Cerebellar nuclear complex (tissue), 1 donor: ENCODE data around the gene CCR7.

ENCODE experiments used
- DNase-seq, 2 experiments: peaks; one replicate each; lab custom pipeline; 2025; lab: John Stamatoyannopoulos, UW

The CCR7 gene

DNA sequence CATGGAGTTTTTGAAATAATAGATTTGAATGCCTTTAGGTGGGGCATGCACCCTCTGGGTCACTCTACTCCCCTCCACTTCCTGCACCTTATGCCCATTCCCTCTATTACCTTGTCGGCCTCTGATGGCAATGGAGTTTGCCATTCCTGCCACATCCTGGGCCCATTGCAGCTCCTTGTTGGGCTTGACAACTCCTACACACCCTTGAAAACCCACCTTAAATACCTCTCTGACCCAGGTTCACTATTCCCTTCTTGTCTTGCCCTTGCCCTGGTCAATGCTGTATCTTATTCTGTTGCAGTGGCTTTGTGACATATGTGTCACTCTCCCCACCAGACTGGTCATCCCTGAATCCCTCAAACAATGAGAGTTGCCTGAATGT is 2.4 kb downstream of the CCR7 start:
- no peak for DNase-seq

DNA sequence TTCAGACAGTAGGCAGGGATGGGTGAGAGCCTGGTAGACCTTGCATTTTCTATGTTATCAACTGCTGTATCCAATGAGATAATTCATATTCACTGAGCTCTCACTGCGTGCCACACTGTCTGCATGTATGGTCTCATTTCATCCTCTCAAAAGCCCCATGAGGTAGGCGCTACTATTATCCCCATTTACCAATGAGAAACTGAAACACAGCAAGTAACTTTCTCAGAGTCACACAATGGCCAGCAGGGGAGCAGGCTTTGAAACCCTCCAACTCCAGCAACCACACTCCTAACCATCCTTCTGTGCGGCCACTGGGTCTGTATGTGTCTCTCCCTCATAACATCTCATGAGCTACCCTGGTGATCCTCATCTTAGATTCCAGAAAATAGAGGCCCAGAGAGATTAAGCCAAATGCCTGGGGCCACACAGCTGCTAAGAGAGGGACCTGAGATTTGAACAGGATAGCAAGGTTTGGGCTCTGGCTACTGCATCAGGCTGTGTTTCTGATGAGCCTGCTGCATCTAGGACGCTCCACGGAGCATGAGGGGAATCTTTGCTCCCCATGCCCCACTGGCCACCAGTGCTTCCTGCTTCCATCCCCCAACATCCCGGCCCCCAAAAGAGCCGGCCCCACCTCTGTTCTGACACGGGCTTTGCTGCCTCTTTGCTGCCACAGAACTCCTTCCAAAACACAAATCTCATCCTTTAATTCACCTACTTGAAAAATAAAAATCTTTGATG is 3.2 kb downstream of the CCR7 start:
- DNase-seq = no peak

DNA sequence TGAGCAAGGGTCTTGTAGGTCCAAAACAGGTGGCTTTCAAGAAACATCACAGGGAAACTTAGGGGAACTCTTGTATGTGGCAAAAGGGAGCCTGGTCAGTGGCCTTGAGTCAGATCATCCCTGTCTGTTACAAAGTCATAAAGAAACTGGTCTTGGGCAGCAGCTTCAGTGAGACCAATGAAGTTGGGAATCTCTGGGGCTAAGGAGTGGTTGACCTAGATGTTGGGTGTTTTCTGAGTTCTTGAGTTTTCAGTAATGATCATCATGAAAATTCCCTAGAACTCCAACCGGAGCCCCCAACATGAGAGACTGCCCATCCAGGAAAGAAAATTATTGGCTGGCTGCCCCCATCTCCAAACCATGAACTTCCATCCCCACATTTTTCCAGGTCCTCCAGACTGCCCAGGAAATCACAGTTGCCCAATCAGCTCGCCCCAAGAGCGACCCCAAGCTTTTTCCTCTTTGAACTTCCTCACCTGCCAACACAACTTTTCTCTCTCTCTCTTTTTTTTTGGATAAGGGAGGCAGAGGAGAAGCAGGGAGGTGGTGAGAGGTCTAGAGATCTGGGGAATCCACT is 3.9 kb downstream of the CCR7 start:
- DNase-seq = no peak

DNA sequence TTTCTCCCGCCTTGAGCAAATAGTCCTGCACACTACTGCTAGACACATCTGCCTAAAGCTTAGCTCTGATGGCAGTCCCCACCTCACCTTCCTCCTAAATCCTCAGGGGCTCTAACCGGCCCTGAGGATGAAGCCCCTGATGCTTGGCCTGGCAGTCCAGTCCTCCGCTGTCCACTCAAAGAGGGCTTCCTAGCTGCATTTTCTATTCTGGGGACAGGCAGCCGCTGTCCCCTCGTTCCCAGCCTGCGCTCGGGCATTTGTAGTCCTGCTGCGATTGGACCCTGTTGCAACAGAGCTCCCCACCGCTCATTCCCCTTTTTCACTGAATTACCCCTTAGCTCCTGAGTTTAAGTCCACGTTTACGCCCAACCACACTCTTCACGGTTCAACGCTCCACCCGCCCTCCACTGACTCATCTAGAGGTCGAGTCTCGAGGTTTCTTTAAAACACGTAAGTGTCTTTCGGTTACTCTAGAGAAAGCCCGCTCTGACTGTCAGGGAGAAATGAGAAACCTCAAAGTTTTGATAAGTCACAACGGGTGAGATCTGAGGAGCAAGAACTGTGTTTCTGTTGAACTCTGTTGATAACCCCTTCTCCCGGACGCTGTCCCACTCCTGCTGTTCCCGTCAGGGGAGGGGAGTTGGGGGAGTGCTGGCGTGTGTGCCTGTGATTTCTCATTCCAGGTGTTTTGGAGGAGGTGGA is 4.5 kb downstream of the CCR7 start:
- DNase-seq = no peak

DNA sequence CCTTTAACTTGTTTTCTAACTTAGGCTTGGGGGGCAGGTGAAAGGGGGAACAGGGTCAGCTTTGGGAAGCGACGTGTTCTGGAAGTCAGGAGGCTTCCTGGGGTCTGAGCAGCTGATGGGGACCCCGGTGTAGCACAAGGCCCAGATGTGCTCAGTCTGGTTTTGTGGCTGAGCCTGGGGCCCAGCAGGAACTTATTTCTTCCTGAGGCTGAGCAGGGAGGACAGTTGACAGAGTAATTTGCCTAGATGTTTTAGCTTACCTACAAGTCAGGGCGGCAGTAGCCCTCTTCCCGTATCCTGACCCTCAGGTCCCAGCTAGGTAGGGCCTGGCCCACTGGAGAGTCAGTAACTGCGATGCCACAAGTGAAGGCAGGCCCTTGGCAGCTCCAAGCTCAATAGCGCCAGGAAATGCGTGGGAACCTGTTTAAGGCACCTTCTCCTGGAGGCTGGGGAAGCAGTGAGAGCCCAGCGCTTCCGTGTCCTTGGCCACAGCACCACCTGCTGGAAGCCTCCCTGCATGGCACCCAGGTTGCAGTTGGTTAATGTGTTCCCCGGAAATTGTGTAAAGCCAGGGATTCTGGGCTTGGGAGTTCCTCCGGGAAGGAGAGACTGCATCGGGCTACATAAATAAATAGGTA is 5.2 kb downstream of the CCR7 start:
- peak; percentile 14 to 91 for DNase-seq

DNA sequence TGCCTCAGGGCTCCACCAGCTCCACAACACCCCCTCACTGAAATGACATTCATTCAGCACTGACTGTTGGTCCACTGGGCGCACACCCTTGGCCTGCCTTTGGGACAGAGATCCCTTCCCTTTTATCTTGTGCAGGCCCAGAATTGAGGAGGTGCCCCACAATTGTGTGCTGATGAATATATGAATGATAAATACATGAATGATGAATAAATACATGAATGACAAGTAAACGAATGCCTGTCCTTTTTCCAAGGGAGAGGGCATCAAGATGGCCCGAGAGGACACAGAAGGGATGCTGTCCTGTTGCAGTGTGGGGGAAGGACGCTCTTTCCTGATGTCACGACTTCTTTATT is 5.7 kb downstream of the CCR7 start:
- DNase-seq = no peak

DNA sequence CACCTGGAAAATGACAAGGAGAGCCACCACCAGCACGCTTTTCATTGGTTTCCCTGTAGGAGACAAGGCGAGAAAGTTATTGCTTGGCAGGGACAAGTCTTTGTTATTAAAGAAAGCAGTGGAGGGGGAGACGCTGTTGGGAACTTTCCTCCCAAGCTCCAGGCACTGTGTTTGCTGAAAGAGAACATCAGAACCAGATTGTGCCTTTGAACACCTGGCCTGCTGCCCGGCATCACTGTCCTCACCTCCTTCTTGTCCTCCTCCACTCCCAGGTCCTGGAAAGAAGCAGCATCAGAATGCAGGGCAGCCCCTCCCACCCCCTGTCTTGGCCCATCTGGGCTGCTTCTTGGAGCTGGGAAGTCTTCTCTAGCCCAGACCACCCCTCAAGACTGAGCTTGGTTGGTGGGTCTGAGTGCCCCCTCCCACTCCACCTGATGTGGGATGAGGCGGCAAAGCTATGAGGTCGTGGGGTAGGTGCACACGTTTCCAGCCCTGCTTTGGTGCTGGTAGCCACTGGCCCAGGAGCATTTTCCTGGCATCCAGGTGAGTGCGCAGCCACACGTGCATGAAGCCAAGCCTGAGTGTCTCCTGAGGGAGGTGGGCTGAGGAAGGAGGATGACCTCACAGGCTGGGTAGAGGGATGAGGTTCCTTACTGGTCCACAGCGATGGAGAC is 6.2 kb downstream of the CCR7 start:
- no peak for DNase-seq

DNA sequence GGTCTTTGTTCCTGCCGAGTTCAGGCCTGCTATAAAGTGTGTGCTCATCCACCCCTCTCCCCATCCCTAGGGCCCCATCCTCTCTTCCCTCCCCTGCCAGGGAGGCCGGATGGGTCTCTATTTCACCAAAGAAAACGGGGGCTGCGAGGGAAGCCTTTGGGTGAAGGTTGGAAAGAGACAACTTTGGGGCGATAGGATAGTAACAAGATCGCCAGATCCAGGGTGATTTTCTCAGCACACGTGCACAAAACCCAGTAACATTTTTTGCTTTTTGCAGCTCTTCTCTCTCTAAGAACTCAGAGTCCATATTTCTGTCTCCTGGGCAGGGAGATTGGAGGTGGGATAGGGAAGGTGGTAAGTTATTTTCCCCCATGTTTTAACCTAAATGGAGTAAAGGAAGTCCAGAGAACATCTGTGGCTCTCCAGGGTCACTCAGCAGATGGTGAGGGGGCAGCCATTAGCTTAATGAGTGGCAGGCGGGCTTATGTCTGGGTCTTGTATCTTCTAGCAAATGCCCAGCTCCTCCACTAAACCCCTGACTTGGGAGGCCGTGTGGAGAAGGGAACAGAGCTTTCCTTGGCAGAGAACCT is 6.9 kb downstream of the CCR7 start:
- no peak for DNase-seq

DNA sequence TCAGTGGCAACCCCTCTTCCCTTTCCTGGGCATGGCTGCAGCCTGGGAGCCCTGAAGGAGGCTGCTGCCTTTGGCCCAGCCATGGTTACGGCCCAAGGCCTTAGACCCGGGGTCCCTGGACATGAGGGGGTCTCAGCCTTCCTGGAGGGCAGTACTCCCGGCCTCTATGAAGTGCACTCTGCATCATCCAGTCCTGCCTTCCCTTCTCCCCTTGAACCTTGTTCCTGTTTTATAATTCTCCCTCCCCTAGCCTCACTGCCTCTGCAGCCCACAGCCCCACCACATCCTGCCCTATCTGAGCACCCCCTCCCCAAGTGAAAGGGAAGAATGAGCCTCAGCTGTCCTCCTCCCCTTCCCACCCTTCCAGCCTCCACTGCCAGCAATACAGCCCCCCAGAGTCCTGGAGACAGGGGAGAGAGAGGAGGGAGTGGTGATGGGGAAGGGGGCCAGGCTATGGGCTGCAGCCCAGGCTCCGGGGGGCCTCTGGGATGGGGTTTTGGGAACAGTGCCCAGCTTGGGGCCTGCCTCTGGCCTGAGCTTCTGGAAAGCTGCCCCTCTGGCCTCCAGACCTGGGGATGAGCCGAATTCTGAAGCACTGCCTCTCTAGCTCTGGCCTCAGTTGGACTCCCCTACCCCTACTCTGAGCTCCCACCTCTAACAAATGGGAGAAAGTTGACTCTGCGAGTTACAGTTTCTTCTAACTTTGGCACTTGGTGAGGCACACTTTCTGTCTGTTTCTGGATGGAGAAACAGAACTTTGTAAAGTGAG is 7.6 kb downstream of the CCR7 start:
- DNase-seq = no peak

DNA sequence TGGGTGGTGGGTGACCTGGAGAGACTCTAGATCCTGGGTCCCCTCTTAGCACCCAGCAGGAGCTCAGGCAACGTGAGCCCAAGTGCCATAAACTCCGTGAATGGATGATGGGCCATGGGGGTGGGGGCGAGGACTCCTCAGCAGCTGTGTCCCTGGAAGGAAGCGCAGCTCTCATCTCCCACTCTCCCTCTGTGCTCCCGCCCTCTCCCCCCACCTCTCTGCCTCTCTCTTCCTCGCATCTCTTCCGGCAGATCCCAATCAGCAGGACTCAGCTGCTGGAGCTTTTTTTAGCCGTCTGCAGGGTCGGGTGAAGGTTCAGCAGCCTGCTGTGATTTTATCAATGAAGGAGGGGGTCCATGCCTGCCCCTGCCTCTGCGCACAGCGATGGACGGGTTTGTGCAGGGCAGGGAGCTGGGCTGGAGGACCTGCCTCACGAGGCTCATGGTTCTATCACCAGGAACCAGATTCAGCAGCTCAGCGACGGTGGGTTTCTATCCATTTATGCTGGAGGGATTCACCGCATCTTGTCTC is 8.3 kb downstream of the CCR7 start:
- DNase-seq = no peak

DNA sequence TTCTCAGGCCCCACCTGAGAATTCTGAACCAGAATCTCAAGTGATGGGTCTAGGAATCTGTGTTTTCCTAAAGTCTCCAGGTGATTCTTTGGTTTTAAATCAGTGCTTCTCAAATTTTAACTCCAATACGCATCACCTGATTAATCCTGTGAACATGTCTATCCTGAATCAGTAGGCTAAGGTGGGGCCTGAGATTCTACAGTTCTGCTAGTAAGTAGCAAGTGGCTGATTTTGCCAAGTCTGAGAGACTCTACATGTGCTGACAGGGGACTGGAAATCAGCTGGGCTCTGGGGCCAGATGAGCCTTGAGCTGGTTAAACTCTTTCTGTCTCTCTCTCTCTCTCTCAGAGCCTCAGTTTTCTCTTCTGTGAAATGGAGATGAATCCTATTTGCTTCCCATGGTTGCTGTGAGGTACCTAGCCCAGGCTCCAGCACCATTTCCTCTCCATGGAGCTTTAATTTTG is 9.0 kb downstream of the CCR7 start:
- no peak for DNase-seq

DNA sequence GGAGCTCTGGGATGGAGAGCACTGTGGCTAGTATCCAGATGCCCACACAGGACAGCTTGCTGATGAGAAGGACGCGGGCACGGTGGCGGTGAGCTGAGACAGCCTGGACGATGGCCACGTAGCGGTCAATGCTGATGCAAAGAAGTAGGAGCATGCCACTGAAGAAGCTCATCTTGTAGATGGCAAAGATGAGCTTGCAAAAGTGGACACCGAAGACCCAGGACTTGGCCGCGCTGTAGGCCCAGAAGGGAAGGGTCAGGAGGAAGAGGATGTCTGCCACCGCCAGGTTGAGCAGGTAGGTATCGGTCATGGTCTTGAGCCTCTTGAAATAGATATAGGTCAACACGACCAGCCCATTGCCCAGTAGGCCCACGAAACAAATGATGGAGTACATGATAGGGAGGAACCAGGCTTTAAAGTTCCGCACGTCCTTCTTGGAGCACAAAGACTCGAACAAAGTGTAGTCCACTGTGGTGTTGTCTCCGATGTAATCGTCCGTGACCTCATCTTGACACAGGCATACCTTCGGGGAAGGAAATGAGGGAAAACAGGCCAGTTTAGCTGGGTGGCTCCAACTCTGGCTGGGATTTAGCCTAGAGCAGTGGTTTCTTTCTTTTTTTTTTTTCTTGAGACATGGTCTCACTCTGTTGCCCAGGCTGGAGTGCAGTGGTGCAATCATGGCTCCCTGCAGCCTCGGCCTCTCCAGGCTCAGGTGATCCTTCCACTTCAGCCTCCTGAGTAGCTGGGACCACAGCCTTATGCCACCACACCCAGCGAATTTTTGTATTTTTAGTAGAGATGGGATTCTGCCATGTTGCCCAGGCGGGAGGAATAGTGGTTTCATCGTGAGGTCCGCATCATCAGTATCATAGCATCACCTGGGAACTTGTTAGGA is 9.7 kb downstream of the CCR7 start:
- no peak for DNase-seq

DNA sequence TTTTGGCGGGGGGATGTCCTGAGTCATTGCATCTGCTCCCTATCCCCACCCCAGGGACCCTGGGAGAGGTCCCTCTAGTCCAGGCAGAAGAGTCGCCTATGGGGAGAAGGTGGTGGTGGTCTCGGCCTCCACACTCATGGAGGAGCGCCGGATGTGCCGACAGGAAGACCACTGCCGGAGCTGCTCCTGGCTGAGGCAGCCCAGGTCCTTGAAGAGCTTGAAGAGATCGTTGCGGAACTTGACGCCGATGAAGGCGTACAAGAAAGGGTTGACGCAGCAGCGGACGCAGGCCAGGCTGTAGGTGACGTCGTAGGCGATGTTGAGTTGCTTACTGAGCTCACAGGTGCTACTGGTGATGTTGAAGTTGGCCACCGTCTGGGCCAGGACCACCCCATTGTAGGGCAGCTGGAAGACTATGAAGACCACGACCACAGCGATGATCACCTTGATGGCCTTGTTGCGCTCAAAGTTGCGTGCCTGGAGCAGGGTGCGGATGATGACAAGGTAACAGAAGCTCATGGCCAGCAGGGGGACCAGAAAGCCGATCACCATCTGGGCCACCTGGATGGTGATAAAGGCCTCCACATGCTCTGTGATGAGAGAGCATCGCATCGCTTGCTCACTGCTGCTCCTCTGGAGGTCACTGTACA is 10.5 kb downstream of the CCR7 start:
- no peak for DNase-seq

DNA sequence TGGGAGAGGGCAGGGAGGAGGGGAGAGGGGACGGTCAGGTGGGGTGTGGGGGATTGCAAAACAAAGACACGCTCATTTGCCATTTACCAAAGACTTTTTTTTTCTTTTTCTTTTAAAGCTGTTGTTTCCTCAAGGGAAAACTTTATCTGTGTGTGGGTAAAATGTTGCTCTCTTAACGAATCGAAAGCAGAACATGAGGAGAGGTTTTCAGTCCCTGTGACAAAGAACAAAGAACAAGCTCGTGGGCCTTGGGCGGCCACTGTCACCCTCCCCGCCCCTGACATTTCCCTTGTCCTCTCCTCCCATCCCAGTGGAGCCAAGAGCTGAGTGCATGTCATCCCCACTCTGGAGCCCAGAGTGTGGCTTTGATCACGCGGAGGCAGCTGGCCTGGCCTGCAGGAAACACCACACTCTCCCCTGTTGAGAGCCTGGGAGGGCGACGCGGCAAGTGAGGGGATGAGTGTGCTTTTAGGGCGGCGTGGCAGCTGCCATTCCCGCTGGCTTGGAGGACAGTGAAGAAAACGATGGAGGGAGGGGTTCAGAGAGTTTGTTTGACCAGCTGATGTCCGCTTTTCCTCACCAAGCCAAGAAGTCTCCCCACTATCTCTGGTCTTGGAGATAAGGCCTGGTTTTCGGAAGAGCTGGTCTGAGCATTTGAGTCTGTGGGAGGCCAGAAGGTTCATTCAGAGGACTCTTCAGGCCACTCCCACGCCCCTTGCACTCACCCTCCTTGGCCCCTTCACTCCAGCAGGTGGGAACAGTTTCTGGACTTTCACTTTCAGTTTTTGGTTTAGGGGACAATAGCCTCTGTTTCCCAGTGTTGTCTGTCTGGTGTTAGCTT is 11.4 kb downstream of the CCR7 start:
- DNase-seq = no peak

DNA sequence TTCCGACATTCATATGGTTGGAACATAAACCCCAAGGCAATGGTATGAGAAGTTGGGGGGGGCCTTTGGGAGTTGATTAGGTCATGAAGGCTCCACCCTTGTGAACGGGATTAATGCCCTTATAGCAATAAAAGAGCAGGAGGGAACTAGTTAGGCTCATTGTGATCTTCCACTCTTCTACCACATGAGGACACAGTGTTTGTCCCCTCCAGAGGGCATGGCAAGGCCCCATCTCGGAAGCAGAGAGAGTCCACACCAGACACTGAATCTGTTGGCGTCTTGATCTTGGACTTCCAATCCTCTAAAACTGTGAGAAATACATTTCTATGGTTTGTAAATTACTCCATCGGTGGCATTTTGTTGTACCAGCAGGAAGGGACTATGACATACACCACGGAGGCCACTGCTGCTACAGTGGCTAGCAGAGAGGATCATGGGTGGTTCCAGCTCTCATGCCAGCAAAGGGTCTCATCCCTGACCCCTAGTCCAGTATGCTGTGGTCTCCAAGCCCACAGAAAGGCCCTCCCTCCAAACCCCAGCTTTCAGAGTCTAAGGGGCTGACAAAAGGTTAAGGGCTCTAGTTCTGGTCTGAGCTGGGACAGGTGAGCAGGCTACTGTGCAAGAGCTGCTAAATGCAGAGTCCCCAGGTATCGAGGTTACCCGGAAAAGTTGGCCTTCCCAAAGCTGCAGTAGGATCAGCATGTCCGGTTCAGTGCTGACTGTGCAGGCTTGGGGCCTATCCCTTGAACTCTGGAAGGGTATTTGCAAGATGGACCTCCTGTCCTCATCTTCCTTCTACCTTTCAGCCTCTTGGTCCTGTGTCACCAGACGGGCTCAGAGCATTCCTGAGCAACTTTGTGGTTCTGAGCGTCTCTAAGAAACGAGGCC is 12.2 kb downstream of the CCR7 start:
- DNase-seq = no peak

DNA sequence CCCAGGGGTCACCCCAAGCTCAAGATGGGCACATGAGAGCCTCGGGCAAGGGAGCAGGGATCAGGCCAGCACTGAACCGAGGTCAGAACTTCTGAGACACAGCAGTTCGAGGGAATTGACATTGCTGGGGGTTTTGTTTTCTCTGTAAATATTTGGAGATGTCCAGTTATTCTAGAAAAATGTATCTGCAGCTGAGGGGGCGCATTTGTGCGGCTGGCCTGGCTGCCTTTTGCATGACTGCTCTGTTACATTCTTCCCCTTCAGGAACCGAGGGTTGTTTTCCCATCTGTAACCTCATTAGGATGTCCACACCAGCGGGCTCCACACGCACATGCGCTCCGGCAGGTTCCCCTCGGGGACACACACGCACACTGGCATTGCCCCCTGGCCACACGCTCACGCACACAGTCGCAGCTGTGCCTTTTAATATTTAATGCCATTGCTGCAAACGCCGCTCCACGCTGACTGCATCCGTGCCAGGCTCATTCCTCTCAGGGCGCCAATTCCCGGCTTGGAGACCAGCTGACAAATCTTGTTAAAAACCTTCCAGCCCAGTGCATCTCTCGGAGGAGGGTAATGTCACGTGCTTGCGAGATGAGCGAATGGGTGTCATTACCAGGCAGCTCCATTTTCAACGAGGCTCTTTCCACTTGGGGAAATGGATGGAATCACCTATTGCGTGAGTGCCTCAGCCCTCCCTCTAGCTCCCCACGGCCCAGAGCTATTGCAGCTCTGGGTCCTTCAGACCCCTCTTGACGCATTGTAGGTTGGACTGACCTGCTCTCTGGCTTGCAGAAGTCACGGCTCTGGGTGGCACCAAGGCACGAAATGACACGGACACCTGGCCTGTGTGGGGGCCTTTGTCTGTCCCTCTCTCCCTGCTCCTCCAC is 13.1 kb downstream of the CCR7 start:
- DNase-seq = peak in 1 of 2 experiments; percentile 49
